GM23338 (cell line): ENCODE measurements around the gene BTRC. TPM values are rescaled to one million over a fixed set of nuclear protein-coding genes. Genes with fewer than 3 reads are reported as not detected.

ENCODE experiments used
- ATAC-seq: fragments of 200-7000 bp; cut with Tn5 transposase; 3 replicates; pipeline ENCODE4 v1.9.1; 2020
- DNase-seq: peaks from one replicate; pipeline ENCODE4 v3.0.0-alpha.2; 2015; ENCODE audit warnings: low spot score
- H2AFZ ChIP-seq: fragments of 200-600 bp; sonication (generic); 2 replicates; pipeline ENCODE4 v1.8.0; 2016; ENCODE audit warnings: antibody characterized with exemption, mild to moderate bottlenecking, moderate library complexity
- H3F3A ChIP-seq: fragments of 200-600 bp; sonication (generic); replicated peaks from 2 replicates; pipeline ENCODE4 v1.8.0; 2017; ENCODE audit warnings: antibody characterized with exemption, mixed run types, low read depth
- H3K27ac ChIP-seq: fragments of 200-600 bp; sonication (generic); 2 replicates; pipeline ENCODE4 v1.6.1; 2016; ENCODE audit warnings: low read depth
- H3K27me3 ChIP-seq: fragments of 200-600 bp; sonication (generic); 2 replicates; pipeline ENCODE4 v1.8.0; 2016; ENCODE audit warnings: mild to moderate bottlenecking, mixed run types, moderate library complexity; ENCODE audit not compliant: insufficient read depth
- H3K36me3 ChIP-seq: fragments of 200-600 bp; sonication (generic); 2 replicates; pipeline ENCODE4 v1.8.0; 2016; ENCODE audit warnings: mild to moderate bottlenecking; ENCODE audit not compliant: insufficient read depth
- H3K4me1 ChIP-seq: fragments of 200-600 bp; sonication (generic); 2 replicates; pipeline ENCODE4 v1.8.0; 2016; ENCODE audit warnings: mild to moderate bottlenecking, moderate library complexity; ENCODE audit not compliant: insufficient read depth
- H3K4me2 ChIP-seq: fragments of 200-600 bp; sonication (generic); 2 replicates; pipeline ENCODE4 v1.7.1; 2017; ENCODE audit warnings: mixed run types
- H3K4me3 ChIP-seq: fragments of 200-600 bp; sonication (generic); 2 replicates; pipeline ENCODE4 v1.6.1; 2016; ENCODE audit warnings: mixed run types
- H3K79me2 ChIP-seq: fragments of 200-600 bp; sonication (generic); replicated peaks from 2 replicates; pipeline ENCODE4 v1.8.0; 2017; ENCODE audit warnings: mild to moderate bottlenecking; ENCODE audit not compliant: insufficient read depth
- H3K9me2 ChIP-seq: fragments of 200-600 bp; sonication (generic); 2 replicates; pipeline ENCODE4 v1.8.0; 2017; ENCODE audit not compliant: insufficient read depth
- H4K20me1 ChIP-seq: fragments of 200-600 bp; sonication (generic); replicated peaks from 2 replicates; pipeline ENCODE4 v1.8.0; 2017; ENCODE audit warnings: mild to moderate bottlenecking; ENCODE audit not compliant: insufficient read depth
- H3K27ac Mint-ChIP-seq: 2 replicates; pipeline ENCODE4 v1.8.0; 2020; ENCODE audit warnings: inconsistent platforms, mild to moderate bottlenecking, moderate library complexity, mixed read lengths
- H3K27me3 Mint-ChIP-seq: 3 replicates; pipeline ENCODE4 v1.8.0; 2022; ENCODE audit warnings: low read depth, mild to moderate bottlenecking, moderate library complexity, mixed read lengths, inconsistent platforms; ENCODE audit not compliant: insufficient read depth, poor library complexity
- H3K36me3 Mint-ChIP-seq: 3 replicates; pipeline ENCODE4 v1.8.0; 2021; ENCODE audit warnings: low read depth, mild to moderate bottlenecking, inconsistent platforms, moderate library complexity, mixed read lengths
- H3K4me1 Mint-ChIP-seq: 3 replicates; pipeline ENCODE4 v1.8.0; 2020; ENCODE audit warnings: mild to moderate bottlenecking, inconsistent platforms, mixed read lengths
- H3K4me3 Mint-ChIP-seq: 3 replicates; pipeline ENCODE4 v1.8.0; 2021; ENCODE audit warnings: moderate library complexity, mild to moderate bottlenecking, inconsistent platforms, mixed read lengths
- H3K9me3 Mint-ChIP-seq: 3 replicates; pipeline ENCODE4 v1.8.0; 2020; ENCODE audit warnings: moderate library complexity, mild to moderate bottlenecking, inconsistent platforms, mixed read lengths
- CREB1 ChIP-seq: fragments of 250-450 bp; sonication (Bioruptor Pico); IDR thresholded peaks from 2 replicates; pipeline ENCODE4 v1.5.0; 2020; ENCODE audit warnings: low read depth, mild to moderate bottlenecking, moderate library complexity
- EZH2phosphoT487 ChIP-seq: fragments of 200-600 bp; sonication (generic); IDR thresholded peaks from one replicate; pipeline ENCODE4 v1.8.1; 2018; ENCODE audit warnings: antibody characterized with exemption; ENCODE audit not compliant: unreplicated experiment
- polyA plus RNA-seq: library from polyadenylated mRNA; unstranded; fragments of >200 nt; fragmentation: Nextera tagmentation; extraction: Ambion mirVana; gene quantifications from 2 replicates; pipeline ENCODE4 v1.2.1, GENCODE V29; 2016
- total RNA-seq: library from RNA; depleted of rRNA; stranded (reverse); fragments of >200 nt; shearing (Covaris generic); gene quantifications from 2 replicates; pipeline ENCODE4 v1.2.3, GENCODE V29; 2014
- TF ChIP-seq, protein P1 (sequence below): fragments of 250-450 bp; sonication (Bioruptor Pico); IDR thresholded peaks from 2 replicates; pipeline ENCODE4 v1.5.0; 2020; ENCODE audit warnings: mild to moderate bottlenecking, moderate library complexity
- TF ChIP-seq, protein P2 (sequence below): IDR thresholded peaks from 2 replicates; pipeline ENCODE4 v1.6.1; 2016; ENCODE audit warnings: antibody characterized with exemption

Gene BTRC
- total and polyA plus RNA-seq, 2 experiments from 2014 or later: 10.0 to 17.5 TPM

DNA sequence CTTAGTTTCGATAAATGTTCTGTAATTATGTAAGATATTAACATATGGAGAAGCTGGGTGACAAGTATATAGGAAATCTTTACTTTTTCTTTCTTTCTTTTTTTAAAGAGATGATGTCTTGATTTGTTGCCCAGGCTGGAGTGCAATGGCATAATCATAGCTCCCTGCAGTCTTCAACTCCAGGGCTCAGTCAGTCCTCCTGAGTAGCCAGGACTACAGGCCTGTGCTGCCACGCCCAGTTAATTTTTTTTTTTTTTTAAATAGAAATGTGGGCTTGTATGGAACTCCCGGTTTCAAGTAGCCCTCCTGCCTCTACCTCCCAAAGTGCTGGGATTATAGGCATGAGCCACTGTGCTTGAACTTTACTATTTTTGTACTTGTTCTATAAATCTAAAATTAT lies 122.4 kb downstream of the BTRC start (continued):
- TF ChIP-seq, protein P1, sequence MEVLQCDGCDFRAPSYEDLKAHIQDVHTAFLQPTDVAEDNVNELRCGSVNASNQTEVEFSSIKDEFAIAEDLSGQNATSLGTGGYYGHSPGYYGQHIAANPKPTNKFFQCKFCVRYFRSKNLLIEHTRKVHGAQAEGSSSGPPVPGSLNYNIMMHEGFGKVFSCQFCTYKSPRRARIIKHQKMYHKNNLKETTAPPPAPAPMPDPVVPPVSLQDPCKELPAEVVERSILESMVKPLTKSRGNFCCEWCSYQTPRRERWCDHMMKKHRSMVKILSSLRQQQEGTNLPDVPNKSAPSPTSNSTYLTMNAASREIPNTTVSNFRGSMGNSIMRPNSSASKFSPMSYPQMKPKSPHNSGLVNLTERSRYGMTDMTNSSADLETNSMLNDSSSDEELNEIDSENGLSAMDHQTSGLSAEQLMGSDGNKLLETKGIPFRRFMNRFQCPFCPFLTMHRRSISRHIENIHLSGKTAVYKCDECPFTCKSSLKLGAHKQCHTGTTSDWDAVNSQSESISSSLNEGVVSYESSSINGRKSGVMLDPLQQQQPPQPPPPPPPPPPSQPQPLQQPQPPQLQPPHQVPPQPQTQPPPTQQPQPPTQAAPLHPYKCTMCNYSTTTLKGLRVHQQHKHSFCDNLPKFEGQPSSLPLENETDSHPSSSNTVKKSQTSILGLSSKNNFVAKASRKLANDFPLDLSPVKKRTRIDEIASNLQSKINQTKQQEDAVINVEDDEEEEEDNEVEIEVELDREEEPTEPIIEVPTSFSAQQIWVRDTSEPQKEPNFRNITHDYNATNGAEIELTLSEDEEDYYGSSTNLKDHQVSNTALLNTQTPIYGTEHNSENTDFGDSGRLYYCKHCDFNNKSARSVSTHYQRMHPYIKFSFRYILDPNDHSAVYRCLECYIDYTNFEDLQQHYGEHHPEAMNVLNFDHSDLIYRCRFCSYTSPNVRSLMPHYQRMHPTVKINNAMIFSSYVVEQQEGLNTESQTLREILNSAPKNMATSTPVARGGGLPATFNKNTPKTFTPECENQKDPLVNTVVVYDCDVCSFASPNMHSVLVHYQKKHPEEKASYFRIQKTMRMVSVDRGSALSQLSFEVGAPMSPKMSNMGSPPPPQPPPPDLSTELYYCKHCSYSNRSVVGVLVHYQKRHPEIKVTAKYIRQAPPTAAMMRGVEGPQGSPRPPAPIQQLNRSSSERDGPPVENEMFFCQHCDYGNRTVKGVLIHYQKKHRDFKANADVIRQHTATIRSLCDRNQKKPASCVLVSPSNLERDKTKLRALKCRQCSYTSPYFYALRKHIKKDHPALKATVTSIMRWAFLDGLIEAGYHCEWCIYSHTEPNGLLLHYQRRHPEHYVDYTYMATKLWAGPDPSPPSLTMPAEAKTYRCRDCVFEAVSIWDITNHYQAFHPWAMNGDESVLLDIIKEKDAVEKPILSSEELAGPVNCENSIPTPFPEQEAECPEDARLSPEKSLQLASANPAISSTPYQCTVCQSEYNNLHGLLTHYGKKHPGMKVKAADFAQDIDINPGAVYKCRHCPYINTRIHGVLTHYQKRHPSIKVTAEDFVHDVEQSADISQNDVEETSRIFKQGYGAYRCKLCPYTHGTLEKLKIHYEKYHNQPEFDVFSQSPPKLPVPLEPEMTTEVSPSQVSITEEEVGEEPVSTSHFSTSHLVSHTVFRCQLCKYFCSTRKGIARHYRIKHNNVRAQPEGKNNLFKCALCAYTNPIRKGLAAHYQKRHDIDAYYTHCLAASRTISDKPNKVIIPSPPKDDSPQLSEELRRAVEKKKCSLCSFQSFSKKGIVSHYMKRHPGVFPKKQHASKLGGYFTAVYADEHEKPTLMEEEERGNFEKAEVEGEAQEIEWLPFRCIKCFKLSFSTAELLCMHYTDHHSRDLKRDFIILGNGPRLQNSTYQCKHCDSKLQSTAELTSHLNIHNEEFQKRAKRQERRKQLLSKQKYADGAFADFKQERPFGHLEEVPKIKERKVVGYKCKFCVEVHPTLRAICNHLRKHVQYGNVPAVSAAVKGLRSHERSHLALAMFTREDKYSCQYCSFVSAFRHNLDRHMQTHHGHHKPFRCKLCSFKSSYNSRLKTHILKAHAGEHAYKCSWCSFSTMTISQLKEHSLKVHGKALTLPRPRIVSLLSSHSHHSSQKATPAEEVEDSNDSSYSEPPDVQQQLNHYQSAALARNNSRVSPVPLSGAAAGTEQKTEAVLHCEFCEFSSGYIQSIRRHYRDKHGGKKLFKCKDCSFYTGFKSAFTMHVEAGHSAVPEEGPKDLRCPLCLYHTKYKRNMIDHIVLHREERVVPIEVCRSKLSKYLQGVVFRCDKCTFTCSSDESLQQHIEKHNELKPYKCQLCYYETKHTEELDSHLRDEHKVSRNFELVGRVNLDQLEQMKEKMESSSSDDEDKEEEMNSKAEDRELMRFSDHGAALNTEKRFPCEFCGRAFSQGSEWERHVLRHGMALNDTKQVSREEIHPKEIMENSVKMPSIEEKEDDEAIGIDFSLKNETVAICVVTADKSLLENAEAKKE (CRISPR knock-in tag): no peak
- TF ChIP-seq EZH2phosphoT487: no peak

DNA sequence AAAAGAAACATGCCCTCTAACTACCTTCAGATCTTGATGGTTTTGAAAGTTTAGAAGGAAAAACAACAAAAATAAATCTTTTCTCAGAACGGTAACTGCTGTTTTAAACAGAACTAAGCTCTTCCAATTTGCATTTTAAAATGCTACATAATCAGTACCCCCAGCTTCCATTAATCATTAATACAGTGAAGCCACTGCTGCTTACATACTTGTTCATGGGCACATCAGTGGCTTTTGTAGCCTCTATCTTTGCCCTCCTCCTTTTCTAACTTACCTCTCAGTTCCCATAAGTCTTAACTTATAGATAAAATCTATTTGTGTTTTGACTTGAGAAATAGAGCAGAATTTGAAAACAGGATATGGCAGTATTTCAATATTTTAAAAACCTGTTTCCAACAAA lies 125.0 kb downstream of the BTRC start:
- H3K4me3 ChIP-seq: no peak overlapping the region
- H3K4me1 Mint-ChIP-seq: no peaks in the 10 kb centered on the region
- TF ChIP-seq, protein P2, sequence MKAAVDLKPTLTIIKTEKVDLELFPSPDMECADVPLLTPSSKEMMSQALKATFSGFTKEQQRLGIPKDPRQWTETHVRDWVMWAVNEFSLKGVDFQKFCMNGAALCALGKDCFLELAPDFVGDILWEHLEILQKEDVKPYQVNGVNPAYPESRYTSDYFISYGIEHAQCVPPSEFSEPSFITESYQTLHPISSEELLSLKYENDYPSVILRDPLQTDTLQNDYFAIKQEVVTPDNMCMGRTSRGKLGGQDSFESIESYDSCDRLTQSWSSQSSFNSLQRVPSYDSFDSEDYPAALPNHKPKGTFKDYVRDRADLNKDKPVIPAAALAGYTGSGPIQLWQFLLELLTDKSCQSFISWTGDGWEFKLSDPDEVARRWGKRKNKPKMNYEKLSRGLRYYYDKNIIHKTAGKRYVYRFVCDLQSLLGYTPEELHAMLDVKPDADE: no peak
- no peak for TF ChIP-seq CREB1 (CRISPR knock-in tag)

More for the DNA sequence above, 125.0 kb downstream of the BTRC start:
- H3K4me1 ChIP-seq: no peaks in the 10 kb centered on the region
- H3K27me3 ChIP-seq: no peaks in the 10 kb centered on the region
- no peaks in the 10 kb centered on the region for H3K9me2 ChIP-seq
- no peak overlapping the region for H3K27ac Mint-ChIP-seq
- H3K9me3 Mint-ChIP-seq: no peaks in the 10 kb centered on the region
- no peak for ATAC-seq
- 0 out of 2 replicates have a peak, but pooled peaks cover 3% of the 10 kb centered on the region for H4K20me1 ChIP-seq
- no peak overlapping the region for H3K27ac ChIP-seq
- no peaks in the 10 kb centered on the region for H3F3A ChIP-seq
- no peak for DNase-seq
- H3K4me2 ChIP-seq: no peak overlapping the region
- no peaks in the 10 kb centered on the region for H3K36me3 Mint-ChIP-seq
- no peak overlapping the region for H2AFZ ChIP-seq
- no peak overlapping the region for H3K4me3 Mint-ChIP-seq
- H3K27me3 Mint-ChIP-seq: peaks cover 3% of the 10 kb centered on the region
- no peaks in the 10 kb centered on the region for H3K79me2 ChIP-seq
- H3K36me3 ChIP-seq: no peaks in the 10 kb centered on the region
